CD4-positive, alpha-beta T cell treated with Interleukin-6 at 100 ng/mL for 8 hours (primary cell): ENCODE data around the gene PRSS22.
A peak's percentile ranks its signal among the peaks of the same experiment; 100 is the strongest.

Experiments used
- DNase-seq: peaks from one replicate; pipeline ENCODE4 v3.0.0-alpha.2; 2020; ENCODE audit warnings: mixed read lengths, low spot score

Gene PRSS22

DNA sequence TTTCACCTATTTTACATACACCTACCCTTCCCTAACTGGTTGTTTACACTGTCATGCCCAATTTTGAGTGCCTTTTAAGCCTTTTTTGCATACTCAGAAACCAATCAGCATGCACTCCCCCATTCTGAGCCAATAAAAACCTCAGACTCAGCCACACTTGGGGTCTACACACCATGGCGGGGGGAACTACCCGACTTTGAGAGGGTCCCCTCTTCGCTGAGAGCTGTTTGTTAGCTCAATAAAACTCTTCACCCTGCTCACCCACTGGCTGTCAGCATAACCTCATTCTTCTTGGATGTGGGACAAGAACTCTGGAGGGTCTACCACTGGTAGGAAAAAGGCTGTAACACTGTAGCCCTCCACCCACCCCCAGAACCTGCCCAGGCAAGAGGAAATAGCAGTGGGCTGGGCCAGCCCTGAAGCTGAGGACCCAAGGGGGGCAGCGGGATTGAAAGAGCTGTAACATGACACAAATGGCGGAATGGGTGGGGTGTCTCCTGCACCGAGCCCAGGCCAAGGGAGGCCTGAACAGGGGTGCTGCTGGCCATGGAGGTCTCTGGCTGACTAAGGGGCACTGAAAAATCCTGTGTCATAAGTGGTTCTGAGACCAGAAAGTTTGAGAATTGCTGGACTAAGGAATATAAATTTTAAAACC, 22.0 kb upstream of the PRSS22 start:
- no peak for DNase-seq

DNA sequence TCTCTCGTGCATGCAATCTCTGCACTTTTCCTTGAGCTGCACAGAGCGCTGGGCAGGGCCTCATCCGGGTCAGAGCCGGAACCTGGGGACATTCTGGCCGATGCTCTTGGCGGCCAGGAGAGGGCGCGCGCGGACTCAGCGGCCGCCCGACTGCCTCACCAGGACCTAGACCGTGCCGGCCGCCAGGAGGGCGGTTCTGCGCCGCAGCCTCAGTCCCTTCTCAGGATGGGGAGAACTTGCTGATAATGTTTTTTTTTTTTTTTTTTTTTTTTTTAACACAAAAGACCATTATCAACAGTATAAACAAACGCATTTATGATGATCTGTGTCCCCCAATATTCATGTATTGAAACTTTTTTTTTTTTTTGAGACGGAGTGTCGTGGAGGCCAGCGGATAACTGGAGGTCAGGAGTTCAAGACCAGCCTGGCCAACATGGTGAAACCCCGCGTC, 17.0 kb upstream of the PRSS22 start:
- DNase-seq = peak; percentile 71

GRCh38 chr16:2874032-2874911, 16.3 kb upstream of the PRSS22 start:
- no peak for DNase-seq

DNA sequence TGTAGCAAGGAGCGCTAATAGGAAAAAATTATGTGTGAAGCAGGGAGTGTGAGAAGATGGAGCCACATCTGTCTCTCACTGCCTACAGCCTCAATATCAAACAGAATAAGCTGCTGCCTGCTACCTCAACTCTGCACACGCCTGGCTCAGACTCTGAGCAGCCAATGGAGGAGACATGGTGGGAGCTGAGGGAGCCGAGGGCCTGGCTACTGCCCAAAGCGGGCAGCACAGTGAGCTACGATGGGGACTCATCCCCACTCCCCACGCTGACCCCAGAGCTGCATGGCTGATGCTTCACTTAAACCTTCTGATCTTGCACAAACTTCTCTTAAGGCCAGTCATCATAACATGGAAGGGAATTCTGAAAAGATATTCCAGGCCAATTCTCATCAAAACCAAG, 14.0 kb upstream of the PRSS22 start:
- no peak for DNase-seq

DNA sequence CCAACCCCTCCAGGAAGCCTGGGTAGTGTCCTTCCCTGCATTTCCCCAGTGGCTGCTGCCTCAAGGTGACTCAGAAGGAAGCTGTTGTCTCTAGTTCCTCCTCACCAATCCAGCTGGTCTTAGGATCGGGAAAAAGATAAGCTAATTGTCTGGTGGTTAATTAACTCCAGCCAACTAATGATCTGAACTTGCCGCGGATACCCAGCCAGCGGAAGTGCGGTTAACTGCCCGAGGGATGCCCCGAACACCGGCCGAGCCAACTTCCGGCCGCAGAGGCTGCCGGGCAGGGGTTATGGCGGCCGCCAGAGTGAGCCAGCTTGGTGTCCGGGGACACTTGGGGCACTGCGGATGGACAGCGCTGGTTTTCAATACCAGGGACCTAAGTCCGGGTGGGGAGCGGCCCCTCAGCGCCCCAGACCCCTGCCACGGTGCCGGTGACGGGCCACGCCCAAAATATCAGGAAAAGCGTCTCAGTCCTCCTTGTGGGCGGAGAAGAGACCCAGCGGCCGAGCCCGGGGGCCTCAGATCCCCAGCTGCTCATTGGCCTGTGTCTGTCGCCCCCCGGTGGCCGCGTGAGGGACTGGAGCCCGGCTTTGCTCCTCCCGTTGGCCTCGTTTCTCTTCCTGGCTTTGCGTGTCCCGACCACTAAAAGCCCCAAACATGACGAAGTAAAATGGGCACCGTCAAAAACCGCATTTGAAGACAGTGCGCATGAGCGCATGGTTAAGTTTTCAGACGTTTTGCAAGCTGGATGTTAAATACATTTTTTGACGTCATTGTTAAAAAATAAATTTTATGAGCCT, 10.2 kb upstream of the PRSS22 start:
- peak; percentile 92 for DNase-seq

DNA sequence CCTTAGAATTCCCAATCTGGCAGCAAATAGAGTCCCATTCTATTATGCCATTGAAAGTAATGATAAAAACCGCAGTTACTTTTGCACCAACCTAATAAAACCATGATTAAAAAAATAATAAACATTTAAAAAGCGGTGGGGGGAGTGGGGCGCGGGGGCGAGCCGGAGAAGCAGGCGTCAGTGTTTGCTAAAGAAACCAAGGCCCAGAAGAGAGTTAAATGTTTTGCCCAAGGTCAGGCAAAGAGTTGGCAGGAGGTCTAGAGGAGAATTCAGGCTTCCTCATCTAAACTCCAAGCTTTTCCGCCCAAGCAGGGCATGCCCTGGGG, 9.7 kb upstream of the PRSS22 start:
- DNase-seq = no peak

DNA sequence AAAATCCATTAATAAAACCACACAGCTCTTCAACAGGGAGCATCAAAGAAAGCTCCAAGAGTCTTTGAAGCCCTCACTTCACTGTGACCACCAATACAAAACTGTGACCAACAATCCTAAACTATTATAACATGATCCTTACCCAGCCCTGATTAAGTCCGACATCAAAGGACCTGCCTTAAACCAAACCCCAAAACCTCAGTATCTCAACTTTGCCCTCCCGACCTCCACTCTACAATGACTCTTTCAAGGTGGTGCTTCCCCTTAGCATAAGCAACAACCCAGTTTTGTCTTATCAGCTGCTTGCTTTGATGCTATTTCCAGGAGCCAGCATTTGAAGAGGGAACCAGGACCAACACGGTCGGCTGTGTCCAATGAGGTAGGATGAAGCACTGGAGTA, 8.5 kb upstream of the PRSS22 start:
- DNase-seq = no peak

- DNase-seq = no peak
Measured at GRCh38 chr16:2865651-2866050, 7.7 kb upstream of the PRSS22 start.

DNA sequence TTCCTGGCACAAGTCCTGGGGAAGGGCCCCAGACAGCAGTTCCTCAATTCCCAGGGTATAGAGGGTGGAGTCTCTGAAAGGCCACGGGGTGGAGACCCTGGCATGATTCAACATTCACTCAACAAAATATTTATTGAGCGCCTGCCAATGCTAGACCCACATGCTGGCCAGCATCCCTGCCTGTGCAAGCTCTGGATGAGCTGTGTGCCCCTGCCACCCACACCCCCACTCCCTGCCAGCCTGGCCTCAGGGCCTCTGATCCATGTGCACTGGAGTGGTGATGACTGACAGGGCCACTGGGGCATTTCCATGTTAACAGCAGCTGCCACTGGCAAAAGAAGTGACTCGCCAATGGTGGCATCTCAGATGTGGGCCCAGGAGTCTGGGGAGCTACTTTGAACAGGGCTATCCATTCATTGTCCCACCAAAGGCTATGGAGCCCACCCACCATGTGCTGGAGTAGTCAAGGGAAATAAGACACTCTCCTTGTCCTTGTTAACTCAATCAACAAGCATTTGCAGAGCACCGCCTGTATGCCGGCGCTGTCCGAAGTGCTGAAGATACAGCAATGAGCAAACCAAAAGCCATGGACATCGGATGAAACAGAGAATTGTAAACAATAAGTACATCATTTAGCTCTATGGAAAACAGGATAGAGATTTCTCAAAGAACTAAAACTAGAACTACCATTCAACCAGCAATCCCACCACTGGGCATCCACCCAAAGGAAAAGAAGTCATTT, 3.0 kb upstream of the PRSS22 start:
- DNase-seq = no peak

- no peak for DNase-seq
Measured at GRCh38 chr16:2859686-2860265, 1.8 kb upstream of the PRSS22 start.

DNA sequence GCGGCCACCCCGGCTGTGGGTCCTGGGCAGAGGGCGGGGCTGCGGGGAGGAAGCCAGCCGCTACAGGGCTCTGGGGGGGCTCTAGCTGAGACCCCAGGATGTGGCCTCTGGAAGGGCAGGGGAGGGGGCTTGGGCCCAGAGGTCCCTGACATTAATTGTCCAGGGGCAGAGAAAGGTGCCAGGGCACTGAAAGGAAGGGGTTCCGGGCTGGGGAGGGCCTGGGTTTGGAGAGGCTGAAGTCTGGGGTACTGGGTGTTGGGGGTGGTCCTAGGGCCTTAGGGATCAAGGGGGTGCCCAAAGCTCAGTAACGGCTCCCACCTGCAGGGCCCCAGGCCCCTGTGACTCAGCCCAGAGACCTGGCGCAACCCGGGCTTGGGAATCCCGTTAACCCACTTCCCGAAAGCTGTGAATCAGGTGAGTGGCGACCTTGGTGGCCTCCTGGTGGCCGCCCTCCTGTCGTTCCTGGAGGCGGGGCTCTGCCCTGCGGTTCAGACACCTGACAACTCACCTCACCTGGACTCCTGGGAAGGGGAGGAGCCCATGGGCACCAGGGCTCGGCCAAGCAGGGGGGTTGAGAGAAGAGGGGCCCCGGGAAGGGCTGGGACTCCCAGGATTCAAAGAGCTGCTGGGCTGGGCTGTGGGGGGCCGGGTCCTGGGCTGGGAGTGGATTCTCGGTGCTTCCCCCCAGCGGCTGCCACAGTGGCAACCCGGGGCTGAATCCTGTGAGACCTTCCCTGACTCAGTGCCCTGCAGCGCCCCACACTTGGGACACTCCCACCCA, 465 bp upstream of the PRSS22 start:
- no peak for DNase-seq

- no peak for DNase-seq
Measured at GRCh38 chr16:2856686-2857450, 1.1 kb downstream of the PRSS22 start.

GRCh38 chr16:2856061-2856670, 1.8 kb downstream of the PRSS22 start:
- no peak for DNase-seq

- DNase-seq = no peak
Measured at GRCh38 chr16:2855536-2855935, 2.4 kb downstream of the PRSS22 start.

DNA sequence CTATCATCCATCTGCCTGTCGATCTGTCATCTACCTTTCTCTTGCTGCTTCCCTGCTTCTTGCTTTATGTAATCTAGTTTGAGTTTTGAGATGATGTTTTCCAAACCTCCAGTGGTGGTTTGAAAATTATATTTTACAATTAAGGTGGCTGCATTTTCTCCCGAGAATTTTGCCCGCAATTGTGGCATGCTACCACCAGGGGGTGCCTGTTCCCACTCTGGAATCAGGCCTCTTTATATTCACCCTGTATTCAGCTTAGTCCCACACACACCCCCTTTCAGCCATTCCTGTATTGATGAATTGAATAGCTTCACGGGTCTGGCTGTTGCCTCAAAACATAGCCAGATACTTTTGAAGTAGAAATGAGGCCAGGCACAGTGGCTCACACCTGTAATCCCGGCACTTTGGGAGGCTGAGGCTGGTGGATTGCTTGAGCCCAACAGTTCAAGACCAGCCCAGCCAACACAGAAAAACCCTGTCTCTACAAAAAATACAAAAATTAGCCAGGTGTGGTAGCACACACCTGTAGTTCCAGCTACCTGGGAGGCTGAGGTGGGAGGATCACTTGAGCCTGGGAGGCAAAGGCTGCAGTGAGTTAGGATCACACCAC, 3.2 kb downstream of the PRSS22 start:
- DNase-seq = no peak

GRCh38 chr16:2853531-2854073, 4.4 kb downstream of the PRSS22 start:
- DNase-seq = no peak

DNA sequence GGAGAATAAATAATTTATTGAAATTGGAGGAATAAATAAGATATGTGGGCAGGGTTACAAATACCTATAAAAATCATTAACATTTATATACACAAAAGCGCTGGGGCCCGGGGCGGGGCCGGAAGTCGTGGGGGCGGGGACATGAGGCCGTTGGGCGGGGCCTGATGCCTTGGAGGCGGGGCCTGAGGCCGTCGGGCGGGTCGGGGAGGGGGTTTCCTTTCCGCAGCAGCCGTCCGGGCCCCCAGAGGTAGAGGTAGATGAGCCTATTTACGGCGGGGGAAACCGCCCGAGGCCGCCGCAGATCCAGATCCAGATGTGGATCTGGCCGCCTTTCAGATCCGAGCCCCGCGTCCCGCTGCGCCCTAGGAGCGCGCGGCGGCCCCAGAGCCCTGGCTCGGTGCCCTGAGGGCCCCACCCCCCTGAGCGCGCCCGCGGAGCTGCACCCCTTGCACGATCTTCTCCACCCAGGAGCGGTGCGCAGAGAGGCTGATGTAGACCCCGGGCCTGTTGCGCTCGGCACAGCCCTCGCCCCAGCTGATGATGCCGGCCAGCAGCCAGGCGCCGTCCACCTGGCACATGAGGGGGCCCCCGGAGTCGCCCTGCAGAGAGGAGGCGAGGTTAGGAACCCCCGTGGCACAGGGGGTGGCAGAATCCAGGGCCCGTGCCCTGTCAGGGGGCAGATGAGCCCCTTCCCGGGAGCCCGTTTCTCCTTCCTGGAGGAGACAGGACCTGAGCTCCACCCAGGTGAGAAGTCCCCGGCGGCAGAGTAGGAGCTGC, 5.1 kb downstream of the PRSS22 start:
- no peak for DNase-seq
